HepG2 (cell line): ENCODE results near the gene ITK. TPM values are rescaled to one million over a fixed set of nuclear protein-coding genes. Genes with fewer than 3 reads are reported as not detected.

Experiments used
- ATM ChIP-seq: fragments of 450-650 bp; IDR thresholded peaks from 2 replicates; pipeline ENCODE4 v1.7.1; 2017; ENCODE audit warnings: mild to moderate bottlenecking, borderline replicate concordance
- BORCS8-MEF2B ChIP-seq: sonication (generic); formaldehyde crosslinking; IDR thresholded peaks from 2 replicates; pipeline ENCODE4 v1.8.0; 2022; ENCODE audit warnings: mild to moderate bottlenecking, missing genetic modification reagents
- CHCHD3 ChIP-seq: sonication (generic); formaldehyde crosslinking; IDR thresholded peaks from 2 replicates; pipeline ENCODE4 v1.8.0; 2022; ENCODE audit warnings: mild to moderate bottlenecking, missing genetic modification reagents, moderate library complexity
- ETV6 ChIP-seq: sonication (generic); formaldehyde crosslinking; conservative IDR thresholded peaks from 2 replicates; pipeline ENCODE4 v1.4.0; 2020; ENCODE audit warnings: missing genetic modification reagents
- KDM1A ChIP-seq: IDR thresholded peaks from 2 replicates; pipeline ENCODE4 v1.6.1; 2016; ENCODE audit warnings: missing compliant biosample characterization
- MBNL3 ChIP-seq: fragments of 250-450 bp; sonication (Bioruptor Pico); conservative IDR thresholded peaks from 2 replicates; pipeline ENCODE4 v1.8.0; 2022; ENCODE audit warnings: mild to moderate bottlenecking, inconsistent platforms
- NAIF1 ChIP-seq: sonication (generic); formaldehyde crosslinking; IDR thresholded peaks from 2 replicates; pipeline ENCODE4 v1.5.0; 2020; ENCODE audit warnings: mild to moderate bottlenecking, missing genetic modification reagents, borderline replicate concordance
- NONO ChIP-seq, 2 experiments: fragments of 450-650 bp in 1 of 2; sonication (generic) in 1 of 2; formaldehyde crosslinking in 1 of 2; IDR thresholded peaks in 1 of 2; conservative IDR thresholded peaks in 1 of 2; 2 replicates each; pipeline versions ENCODE4 v1.6.1 to v1.8.0; 2017 to 2022; ENCODE audit warnings: mild to moderate bottlenecking in 1 of 2, missing genetic modification reagents in 1 of 2, moderate library complexity in 1 of 2
- NR2C2 ChIP-seq: sonication (generic); formaldehyde crosslinking; IDR thresholded peaks from 2 replicates; pipeline ENCODE4 v1.4.0; 2020; ENCODE audit warnings: missing genetic modification reagents, mild to moderate bottlenecking, moderate library complexity, borderline replicate concordance
- REXO4 ChIP-seq: sonication (generic); formaldehyde crosslinking; IDR thresholded peaks from 2 replicates; pipeline ENCODE4 v1.8.0; 2022; ENCODE audit warnings: missing genetic modification reagents, mild to moderate bottlenecking, borderline replicate concordance
- SOX5 ChIP-seq: IDR thresholded peaks from 2 replicates; pipeline ENCODE4 v1.6.1; 2016; ENCODE audit warnings: borderline replicate concordance
- ZFAT ChIP-seq: sonication (generic); formaldehyde crosslinking; conservative IDR thresholded peaks from 2 replicates; pipeline ENCODE4 v1.8.1; 2023; ENCODE audit warnings: missing genetic modification reagents, inconsistent platforms
- ZHX2 ChIP-seq, 2 experiments: sonication (generic) in 1 of 2; formaldehyde crosslinking in 1 of 2; IDR thresholded peaks; 2 replicates each; pipeline versions ENCODE4 v1.6.1 to v1.9.0; 2014 to 2022; ENCODE audit warnings: antibody characterized with exemption in 1 of 2, borderline replicate concordance in 1 of 2, inconsistent platforms in 1 of 2, low read depth in 1 of 2, missing genetic modification reagents in 1 of 2
- ZKSCAN1 ChIP-seq: fragments of 150-350 bp; IDR thresholded peaks from 2 replicates; pipeline ENCODE4 v1.6.1; 2014; ENCODE audit warnings: low read length
- ZNF232 ChIP-seq: sonication (generic); formaldehyde crosslinking; IDR thresholded peaks from 2 replicates; pipeline ENCODE4 v1.4.0; 2020; ENCODE audit warnings: missing genetic modification reagents, borderline replicate concordance
- ZNF234 ChIP-seq: sonication (generic); formaldehyde crosslinking; conservative IDR thresholded peaks from 2 replicates; pipeline ENCODE4 v1.5.1; 2020; ENCODE audit warnings: mild to moderate bottlenecking, missing genetic modification reagents
- ZNF343 ChIP-seq: sonication (generic); formaldehyde crosslinking; IDR thresholded peaks from 2 replicates; pipeline ENCODE4 v1.4.0; 2020; ENCODE audit warnings: mild to moderate bottlenecking, missing genetic modification reagents
- ZNF557 ChIP-seq: sonication (generic); formaldehyde crosslinking; IDR thresholded peaks from 2 replicates; pipeline ENCODE4 v1.4.0; 2020; ENCODE audit warnings: missing genetic modification reagents
- ZNF563 ChIP-seq: sonication (generic); formaldehyde crosslinking; IDR thresholded peaks from 2 replicates; pipeline ENCODE4 v1.8.0; 2022; ENCODE audit warnings: mild to moderate bottlenecking, moderate library complexity, missing genetic modification reagents
- ZNF747 ChIP-seq: sonication (generic); formaldehyde crosslinking; IDR thresholded peaks from 2 replicates; pipeline ENCODE4 v1.8.1; 2023; ENCODE audit warnings: missing genetic modification reagents, mild to moderate bottlenecking, borderline replicate concordance
- ZNF879 ChIP-seq: sonication (generic); formaldehyde crosslinking; IDR thresholded peaks from 2 replicates; pipeline ENCODE4 v1.8.1; 2023; ENCODE audit warnings: missing genetic modification reagents
- ZSCAN21 ChIP-seq: sonication (generic); formaldehyde crosslinking; IDR thresholded peaks from 2 replicates; pipeline ENCODE4 v1.8.0; 2022; ENCODE audit warnings: mild to moderate bottlenecking, missing genetic modification reagents, moderate library complexity, borderline replicate concordance
- polyA plus RNA-seq, 8 experiments: library from polyadenylated mRNA; depleted of rRNA in 3 of 8; stranded (reverse) in 7 of 8; unstranded in 1 of 8; fragments of >200 nt; fragmentation: Illumina TruSeq in 4 of 8; extraction: Trizol in 4 of 8; gene quantifications; 2 replicates each; pipeline versions ENCODE4 v1.2.1 to v1.2.3, GENCODE V29; 2011 to 2016; ENCODE audit warnings: low read depth in 4 of 8, missing spikeins in 1 of 8, mixed read lengths in 1 of 8; ENCODE audit not compliant: insufficient read depth in 1 of 8
- total RNA-seq, 5 experiments: library from RNA; depleted of rRNA; stranded (reverse); fragments of >200 nt; fragmentation: Illumina TruSeq; extraction: Trizol; gene quantifications; 2 replicates each; pipeline ENCODE4 v1.2.3, GENCODE V29; 2016; ENCODE audit warnings: low read depth in 1 of 5
- TF ChIP-seq, protein P1 (sequence below): sonication (generic); formaldehyde crosslinking; IDR thresholded peaks from 2 replicates; pipeline ENCODE4 v1.8.1; 2023; ENCODE audit warnings: missing genetic modification reagents, inconsistent platforms, borderline replicate concordance

Gene ITK
- total and polyA plus RNA-seq, 2 of the 13 experiments (the other 11 are each of a cell fraction or from before 2014, with no cell fraction given), result 0.01 TPM; not detected in 1

- TF ChIP-seq NONO (IDR thresholded peaks at IDR 0.05), result no peak
- peak; percentile 90 for TF ChIP-seq NONO (CRISPR knock-in tag; conservative IDR thresholded peaks at IDR 0.05)
- peak; percentile 80; the same call in 1 of the 2 replicates for TF ChIP-seq ZNF343
- TF ChIP-seq ETV6, result no peak
- TF ChIP-seq NAIF1 (CRISPR knock-in tag), result peak; percentile 76; the same call in 1 of the 2 replicates
- TF ChIP-seq ZNF747 (CRISPR knock-in tag), result 0 out of 2 replicates have a peak, but pooled peaks have one; percentile 66
- TF ChIP-seq, protein P1, sequence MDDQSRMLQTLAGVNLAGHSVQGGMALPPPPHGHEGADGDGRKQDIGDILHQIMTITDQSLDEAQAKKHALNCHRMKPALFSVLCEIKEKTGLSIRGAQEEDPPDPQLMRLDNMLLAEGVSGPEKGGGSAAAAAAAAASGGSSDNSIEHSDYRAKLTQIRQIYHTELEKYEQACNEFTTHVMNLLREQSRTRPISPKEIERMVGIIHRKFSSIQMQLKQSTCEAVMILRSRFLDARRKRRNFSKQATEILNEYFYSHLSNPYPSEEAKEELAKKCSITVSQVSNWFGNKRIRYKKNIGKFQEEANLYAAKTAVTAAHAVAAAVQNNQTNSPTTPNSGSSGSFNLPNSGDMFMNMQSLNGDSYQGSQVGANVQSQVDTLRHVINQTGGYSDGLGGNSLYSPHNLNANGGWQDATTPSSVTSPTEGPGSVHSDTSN (CRISPR knock-in tag), result no peak
- no peak for TF ChIP-seq REXO4 (CRISPR knock-in tag)
- TF ChIP-seq ATM, result no peak
- no peak for TF ChIP-seq ZHX2 (IDR thresholded peaks at IDR 0.05; ENCODE audit: low read depth)
- TF ChIP-seq ZHX2 (CRISPR knock-in tag; IDR thresholded peaks at IDR 0.05; ENCODE audit: borderline replicate concordance), result no peak
- TF ChIP-seq MBNL3 (CRISPR knock-in tag), result no peak
- TF ChIP-seq BORCS8-MEF2B (CRISPR knock-in tag), result peak; percentile 94
- peak; percentile 96 for TF ChIP-seq SOX5 (CRISPR knock-in tag)
- peak; percentile 26; the same call in 1 of the 2 replicates for TF ChIP-seq ZNF557 (CRISPR knock-in tag)
- TF ChIP-seq ZSCAN21 (CRISPR knock-in tag), result peak; percentile 83
- peak; percentile 59; the same call in 1 of the 2 replicates for TF ChIP-seq ZNF563 (CRISPR knock-in tag)
- no peak for TF ChIP-seq CHCHD3 (CRISPR knock-in tag)
- TF ChIP-seq ZNF879, result peak; percentile 80; the same call in 1 of the 2 replicates
- TF ChIP-seq NR2C2, result peak; percentile 82
- no peak for TF ChIP-seq ZNF234 (CRISPR knock-in tag)
- 0 out of 2 replicates have a peak, but pooled peaks have one; percentile 37 for TF ChIP-seq ZKSCAN1
- no peak for TF ChIP-seq ZFAT (CRISPR knock-in tag)
- TF ChIP-seq ZNF232 (CRISPR knock-in tag), result peak; percentile 68; the same call in 1 of the 2 replicates
- TF ChIP-seq KDM1A (CRISPR knock-in tag), result peak; percentile 82; the same call in 1 of the 2 replicates
Observed at GRCh38 chr5:157290981-157291711, 110.5 kb downstream of the ITK start (continued).
